Amygdala (tissue), 56 donors: Measurements from ENCODE around the gene BCORL1.

Experiments used
- DNase-seq, 56 donors: peaks; one replicate each; lab custom pipeline; 2025; lab: John Stamatoyannopoulos, UW

The BCORL1 gene

GRCh38 chrX:130053236-130053635, 70.8 kb downstream of the BCORL1 start:
- no peak for DNase-seq

- no peak for DNase-seq
Measured at GRCh38 chrX:130055103-130055502, 72.7 kb downstream of the BCORL1 start.

GRCh38 chrX:130055899-130056298, 73.5 kb downstream of the BCORL1 start:
- no peak for DNase-seq

GRCh38 chrX:130057209-130057608, 74.8 kb downstream of the BCORL1 start:
- DNase-seq, result peak in 3 of 56 donors; percentile 2 to 7 (median 3)

GRCh38 chrX:130058652-130059051, 76.2 kb downstream of the BCORL1 start:
- DNase-seq, result no peak

GRCh38 chrX:130060122-130061069, 78.0 kb downstream of the BCORL1 start:
- peak in 52 of 56 donors; percentile 0 to 80 (median 44) for DNase-seq

- no peak for DNase-seq
Measured at GRCh38 chrX:130066975-130067615, 84.7 kb downstream of the BCORL1 start.

- DNase-seq, result no peak
Measured at GRCh38 chrX:130071611-130072344, 89.3 kb downstream of the BCORL1 start.

- DNase-seq, result no peak
Measured at GRCh38 chrX:130072345-130072740, 89.9 kb downstream of the BCORL1 start.

- no peak for DNase-seq
Measured at GRCh38 chrX:130075777-130076176, 93.3 kb downstream of the BCORL1 start.

GRCh38 chrX:130079824-130080406, 97.5 kb downstream of the BCORL1 start:
- DNase-seq, result peak in 43 of 56 donors; percentile 0 to 66 (median 7)

GRCh38 chrX:130080791-130081367, 98.4 kb downstream of the BCORL1 start:
- no peak for DNase-seq

- DNase-seq, result no peak
Measured at GRCh38 chrX:130081421-130082045, 99.1 kb downstream of the BCORL1 start.

GRCh38 chrX:130082244-130083106, 100.0 kb downstream of the BCORL1 start:
- peak in 3 of 56 donors; percentile 0 to 33 (median 4) for DNase-seq

- DNase-seq, result no peak
Measured at GRCh38 chrX:130083107-130083490, 100.7 kb downstream of the BCORL1 start.

- DNase-seq, result no peak
Measured at GRCh38 chrX:130083656-130084382, 101.4 kb downstream of the BCORL1 start.

- no peak for DNase-seq
Measured at GRCh38 chrX:130084631-130085237, 102.3 kb downstream of the BCORL1 start.
